GM23338 (cell line): Measurements from ENCODE around the gene USP33. TPM values are rescaled to one million over a fixed set of nuclear protein-coding genes. Genes with fewer than 3 reads are reported as not detected.

Experiments used
- ATAC-seq: fragments of 200-7000 bp; cut with Tn5 transposase; 3 replicates; pipeline ENCODE4 v1.9.1; 2020
- DNase-seq: peaks from one replicate; pipeline ENCODE4 v3.0.0-alpha.2; 2015; ENCODE audit warnings: low spot score
- H2AFZ ChIP-seq: fragments of 200-600 bp; sonication (generic); 2 replicates; pipeline ENCODE4 v1.8.0; 2016; ENCODE audit warnings: antibody characterized with exemption, mild to moderate bottlenecking, moderate library complexity
- H3F3A ChIP-seq: fragments of 200-600 bp; sonication (generic); replicated peaks from 2 replicates; pipeline ENCODE4 v1.8.0; 2017; ENCODE audit warnings: antibody characterized with exemption, mixed run types, low read depth
- H3K27ac ChIP-seq: fragments of 200-600 bp; sonication (generic); 2 replicates; pipeline ENCODE4 v1.6.1; 2016; ENCODE audit warnings: low read depth
- H3K27me3 ChIP-seq: fragments of 200-600 bp; sonication (generic); 2 replicates; pipeline ENCODE4 v1.8.0; 2016; ENCODE audit warnings: mild to moderate bottlenecking, mixed run types, moderate library complexity; ENCODE audit not compliant: insufficient read depth
- H3K36me3 ChIP-seq: fragments of 200-600 bp; sonication (generic); 2 replicates; pipeline ENCODE4 v1.8.0; 2016; ENCODE audit warnings: mild to moderate bottlenecking; ENCODE audit not compliant: insufficient read depth
- H3K4me1 ChIP-seq: fragments of 200-600 bp; sonication (generic); 2 replicates; pipeline ENCODE4 v1.8.0; 2016; ENCODE audit warnings: mild to moderate bottlenecking, moderate library complexity; ENCODE audit not compliant: insufficient read depth
- H3K4me2 ChIP-seq: fragments of 200-600 bp; sonication (generic); 2 replicates; pipeline ENCODE4 v1.7.1; 2017; ENCODE audit warnings: mixed run types
- H3K4me3 ChIP-seq: fragments of 200-600 bp; sonication (generic); 2 replicates; pipeline ENCODE4 v1.6.1; 2016; ENCODE audit warnings: mixed run types
- H3K79me2 ChIP-seq: fragments of 200-600 bp; sonication (generic); replicated peaks from 2 replicates; pipeline ENCODE4 v1.8.0; 2017; ENCODE audit warnings: mild to moderate bottlenecking; ENCODE audit not compliant: insufficient read depth
- H3K9me2 ChIP-seq: fragments of 200-600 bp; sonication (generic); 2 replicates; pipeline ENCODE4 v1.8.0; 2017; ENCODE audit not compliant: insufficient read depth
- H4K20me1 ChIP-seq: fragments of 200-600 bp; sonication (generic); replicated peaks from 2 replicates; pipeline ENCODE4 v1.8.0; 2017; ENCODE audit warnings: mild to moderate bottlenecking; ENCODE audit not compliant: insufficient read depth
- H3K27ac Mint-ChIP-seq: 2 replicates; pipeline ENCODE4 v1.8.0; 2020; ENCODE audit warnings: inconsistent platforms, mild to moderate bottlenecking, moderate library complexity, mixed read lengths
- H3K27me3 Mint-ChIP-seq: 3 replicates; pipeline ENCODE4 v1.8.0; 2022; ENCODE audit warnings: low read depth, mild to moderate bottlenecking, moderate library complexity, mixed read lengths, inconsistent platforms; ENCODE audit not compliant: insufficient read depth, poor library complexity
- H3K36me3 Mint-ChIP-seq: 3 replicates; pipeline ENCODE4 v1.8.0; 2021; ENCODE audit warnings: low read depth, mild to moderate bottlenecking, inconsistent platforms, moderate library complexity, mixed read lengths
- H3K4me1 Mint-ChIP-seq: 3 replicates; pipeline ENCODE4 v1.8.0; 2020; ENCODE audit warnings: mild to moderate bottlenecking, inconsistent platforms, mixed read lengths
- H3K4me3 Mint-ChIP-seq: 3 replicates; pipeline ENCODE4 v1.8.0; 2021; ENCODE audit warnings: moderate library complexity, mild to moderate bottlenecking, inconsistent platforms, mixed read lengths
- H3K9me3 Mint-ChIP-seq: 3 replicates; pipeline ENCODE4 v1.8.0; 2020; ENCODE audit warnings: moderate library complexity, mild to moderate bottlenecking, inconsistent platforms, mixed read lengths
- CREB1 ChIP-seq: fragments of 250-450 bp; sonication (Bioruptor Pico); IDR thresholded peaks from 2 replicates; pipeline ENCODE4 v1.5.0; 2020; ENCODE audit warnings: low read depth, mild to moderate bottlenecking, moderate library complexity
- EZH2 ChIP-seq: fragments of 200-600 bp; sonication (generic); IDR thresholded peaks from one replicate; pipeline ENCODE4 v1.8.0; 2017; ENCODE audit warnings: antibody characterized with exemption, mild to moderate bottlenecking, low read depth; ENCODE audit not compliant: unreplicated experiment
- EZH2phosphoT487 ChIP-seq: fragments of 200-600 bp; sonication (generic); IDR thresholded peaks from one replicate; pipeline ENCODE4 v1.8.1; 2018; ENCODE audit warnings: antibody characterized with exemption; ENCODE audit not compliant: unreplicated experiment
- JUNB ChIP-seq: IDR thresholded peaks from one replicate; pipeline ENCODE4 v1.6.1; 2016; ENCODE audit warnings: antibody characterized with exemption; ENCODE audit not compliant: unreplicated experiment
- NANOG ChIP-seq: IDR thresholded peaks from 2 replicates; pipeline ENCODE4 v1.6.1; 2016; ENCODE audit warnings: antibody characterized with exemption, borderline replicate concordance
- REST ChIP-seq: IDR thresholded peaks from one replicate; pipeline ENCODE4 v1.6.1; 2018; ENCODE audit warnings: antibody characterized with exemption; ENCODE audit not compliant: unreplicated experiment
- STAT1 ChIP-seq: IDR thresholded peaks from one replicate; pipeline ENCODE4 v1.6.1; 2016; ENCODE audit warnings: antibody characterized with exemption; ENCODE audit not compliant: unreplicated experiment
- ZNF114 ChIP-seq: fragments of 250-450 bp; sonication (Bioruptor Pico); IDR thresholded peaks from 2 replicates; pipeline ENCODE4 v1.5.0; 2020; ENCODE audit warnings: mild to moderate bottlenecking, moderate library complexity
- ZNF331 ChIP-seq: fragments of 250-450 bp; sonication (Bioruptor Pico); IDR thresholded peaks from 2 replicates; pipeline ENCODE4 v1.5.0; 2020; ENCODE audit warnings: low read depth, mild to moderate bottlenecking, moderate library complexity
- ZNF462 ChIP-seq: fragments of 250-450 bp; sonication (Bioruptor Pico); IDR thresholded peaks from 2 replicates; pipeline ENCODE4 v1.5.0; 2020; ENCODE audit warnings: mild to moderate bottlenecking, moderate library complexity
- polyA plus RNA-seq: library from polyadenylated mRNA; unstranded; fragments of >200 nt; fragmentation: Nextera tagmentation; extraction: Ambion mirVana; gene quantifications from 2 replicates; pipeline ENCODE4 v1.2.1, GENCODE V29; 2016
- total RNA-seq: library from RNA; depleted of rRNA; stranded (reverse); fragments of >200 nt; shearing (Covaris generic); gene quantifications from 2 replicates; pipeline ENCODE4 v1.2.3, GENCODE V29; 2014
- TF ChIP-seq, protein P1 (sequence below): IDR thresholded peaks from 2 replicates; pipeline ENCODE4 v1.6.1; 2016; ENCODE audit warnings: antibody characterized with exemption
- TF ChIP-seq, protein P2 (sequence below), 2 experiments: fragments of 200-600 bp in 1 of 2; sonication (generic) in 1 of 2; conservative IDR thresholded peaks; 2 replicates each; pipeline versions ENCODE4 v1.5.1 to v1.6.1; 2016 to 2017; ENCODE audit warnings: antibody characterized with exemption in 2 of 2, low read depth in 2 of 2, mild to moderate bottlenecking in 2 of 2, moderate library complexity in 1 of 2

Gene USP33
- total and polyA plus RNA-seq, 2 experiments from 2014 or later, result 42.4 to 63.9 TPM

DNA sequence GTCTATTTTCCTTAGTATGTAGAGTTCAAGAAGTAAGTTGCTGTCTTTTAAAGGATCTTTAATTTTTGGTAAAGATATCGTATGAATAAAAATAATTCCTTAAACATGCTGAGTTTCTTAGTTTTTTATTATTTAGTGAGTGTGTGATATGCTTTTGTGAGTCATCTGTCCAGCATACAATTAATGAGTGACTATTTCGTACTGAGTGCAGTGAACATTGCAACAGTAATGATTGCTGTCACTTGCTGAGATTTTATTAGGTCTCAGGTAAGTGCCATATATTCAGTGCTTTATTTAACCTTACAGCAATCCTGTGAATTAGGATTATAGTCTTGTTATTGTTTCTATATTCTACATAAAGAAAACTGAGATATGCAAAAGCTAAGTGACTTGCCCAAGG, 42.4 kb upstream of the USP33 start (continued):
- TF ChIP-seq ZNF462 (CRISPR knock-in tag), result no peak
- TF ChIP-seq, protein P1, sequence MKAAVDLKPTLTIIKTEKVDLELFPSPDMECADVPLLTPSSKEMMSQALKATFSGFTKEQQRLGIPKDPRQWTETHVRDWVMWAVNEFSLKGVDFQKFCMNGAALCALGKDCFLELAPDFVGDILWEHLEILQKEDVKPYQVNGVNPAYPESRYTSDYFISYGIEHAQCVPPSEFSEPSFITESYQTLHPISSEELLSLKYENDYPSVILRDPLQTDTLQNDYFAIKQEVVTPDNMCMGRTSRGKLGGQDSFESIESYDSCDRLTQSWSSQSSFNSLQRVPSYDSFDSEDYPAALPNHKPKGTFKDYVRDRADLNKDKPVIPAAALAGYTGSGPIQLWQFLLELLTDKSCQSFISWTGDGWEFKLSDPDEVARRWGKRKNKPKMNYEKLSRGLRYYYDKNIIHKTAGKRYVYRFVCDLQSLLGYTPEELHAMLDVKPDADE, result no peak
- no peak for TF ChIP-seq NANOG
- TF ChIP-seq JUNB, result no peak
- no peak for TF ChIP-seq ZNF114 (CRISPR knock-in tag)

GRCh38 chr1:77797991-77798390, 38.3 kb upstream of the USP33 start:
- ATAC-seq (no peak), DNase-seq (no peak)
- Histone ChIP-seq H3K4me2 (no peak overlapping the region), H3K27ac (no peak overlapping the region), H3K27me3 (no peaks in the 10 kb centered on the region), H3K79me2 (no peaks in the 10 kb centered on the region), H3K9me2 (no peaks in the 10 kb centered on the region), H3K36me3 (no peaks in the 10 kb centered on the region), H2AFZ (no peak overlapping the region), H4K20me1 (0 out of 2 replicates have a peak, but pooled peaks cover 2% of the 10 kb centered on the region), H3K4me3 (no peak overlapping the region), H3F3A (no peaks in the 10 kb centered on the region), H3K4me1 (no peaks in the 10 kb centered on the region)
- H3K27me3 Mint-ChIP-seq, result no peaks in the 10 kb centered on the region
- no peaks in the 10 kb centered on the region for H3K36me3 Mint-ChIP-seq
- no peak overlapping the region for H3K27ac Mint-ChIP-seq
- no peak overlapping the region for H3K4me3 Mint-ChIP-seq
- H3K9me3 Mint-ChIP-seq, result no peaks in the 10 kb centered on the region
- no peaks in the 10 kb centered on the region for H3K4me1 Mint-ChIP-seq
- TF ChIP-seq EZH2phosphoT487, result no peak
- TF ChIP-seq STAT1, result no peak
- TF ChIP-seq, protein P1, result no peak
- TF ChIP-seq CREB1 (CRISPR knock-in tag), result no peak
- TF ChIP-seq, protein P2, sequence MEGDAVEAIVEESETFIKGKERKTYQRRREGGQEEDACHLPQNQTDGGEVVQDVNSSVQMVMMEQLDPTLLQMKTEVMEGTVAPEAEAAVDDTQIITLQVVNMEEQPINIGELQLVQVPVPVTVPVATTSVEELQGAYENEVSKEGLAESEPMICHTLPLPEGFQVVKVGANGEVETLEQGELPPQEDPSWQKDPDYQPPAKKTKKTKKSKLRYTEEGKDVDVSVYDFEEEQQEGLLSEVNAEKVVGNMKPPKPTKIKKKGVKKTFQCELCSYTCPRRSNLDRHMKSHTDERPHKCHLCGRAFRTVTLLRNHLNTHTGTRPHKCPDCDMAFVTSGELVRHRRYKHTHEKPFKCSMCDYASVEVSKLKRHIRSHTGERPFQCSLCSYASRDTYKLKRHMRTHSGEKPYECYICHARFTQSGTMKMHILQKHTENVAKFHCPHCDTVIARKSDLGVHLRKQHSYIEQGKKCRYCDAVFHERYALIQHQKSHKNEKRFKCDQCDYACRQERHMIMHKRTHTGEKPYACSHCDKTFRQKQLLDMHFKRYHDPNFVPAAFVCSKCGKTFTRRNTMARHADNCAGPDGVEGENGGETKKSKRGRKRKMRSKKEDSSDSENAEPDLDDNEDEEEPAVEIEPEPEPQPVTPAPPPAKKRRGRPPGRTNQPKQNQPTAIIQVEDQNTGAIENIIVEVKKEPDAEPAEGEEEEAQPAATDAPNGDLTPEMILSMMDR (conservative IDR thresholded peaks at IDR 0.05; ENCODE audit: low read depth in 2 of 2), result no peak
- TF ChIP-seq NANOG, result no peak
- no peak for TF ChIP-seq EZH2
- TF ChIP-seq JUNB, result no peak
- no peak for TF ChIP-seq ZNF331 (CRISPR knock-in tag)
- no peak for TF ChIP-seq REST
